HepG2 (cell line): ENCODE results near the gene HS6ST2. TPM values are rescaled to one million over a fixed set of nuclear protein-coding genes. Genes with fewer than 3 reads are reported as not detected.

Source experiments
- ATAC-seq: fragments of 200-7000 bp; cut with Tn5 transposase; 3 replicates; pipeline ENCODE4 v1.9.1; 2020; ENCODE audit warnings: mild to moderate bottlenecking, moderate library complexity
- BruUV-seq: library from RNA; stranded (reverse); fragments of 400-500 nt; replicated peaks from 2 replicates; lab custom pipeline; 2021; lab: Mats Ljungman, UMichigan
- CTCF ChIA-PET: fragments of 300-600 bp; formaldehyde crosslinking; extraction: SDS; loops from one replicate; lab custom pipeline; 2021; ENCODE audit warnings: low total read pairs, inconsistent platforms, low intra/inter-chr PET ratio; lab: Yijun Ruan, JAX
- POLR2A ChIA-PET: fragments of 350-600 bp; sonication (Branson Sonifier 250); formaldehyde crosslinking; loops from one replicate; lab custom pipeline; 2020; ENCODE audit warnings: antibody characterized with exemption, inconsistent platforms; lab: Yijun Ruan, JAX
- DNase-seq: peaks from one replicate; pipeline ENCODE4 v3.0.0-alpha.2; 2015; ENCODE audit warnings: low spot score
- FAIRE-seq: peaks from 3 replicates; lab custom pipeline; 2011; peaks lifted over from hg19 to GRCh38; lab: Jason Lieb, UNC
- H2AFZ ChIP-seq: one replicate; pipeline ENCODE4 v1.6.1; 2011; ENCODE audit warnings: low read length, inconsistent platforms
- H3K27ac ChIP-seq: fragments of 300-600 bp; 3 replicates; pipeline ENCODE4 v1.8.0; 2011; ENCODE audit warnings: mixed run types, mild to moderate bottlenecking, mixed read lengths, low read length, inconsistent platforms; ENCODE audit not compliant: insufficient read depth; ENCODE audit errors: extremely low read length
- H3K27me3 ChIP-seq, 2 experiments: fragments of 200-600 bp in 1 of 2; 2 replicates in 1 of 2; 3 replicates in 1 of 2; pipeline versions ENCODE4 v1.6.0 to v1.8.0; 2011; ENCODE audit warnings: low read length in 2 of 2, mild to moderate bottlenecking in 2 of 2, moderate library complexity in 2 of 2, inconsistent platforms in 1 of 2; ENCODE audit not compliant: insufficient read depth in 2 of 2, control insufficient read depth in 1 of 2
- H3K36me3 ChIP-seq, 2 experiments: fragments of 200-600 bp in 1 of 2; replicated peaks in 1 of 2; 2 replicates in 1 of 2; 3 replicates in 1 of 2; pipeline versions ENCODE4 v1.5.1 to v1.8.0; 2011; ENCODE audit warnings: low read length in 2 of 2, inconsistent platforms in 1 of 2; ENCODE audit not compliant: insufficient read depth in 2 of 2, control insufficient read depth in 1 of 2
- H3K4me1 ChIP-seq: 2 replicates; pipeline ENCODE4 v1.5.1; 2012; ENCODE audit warnings: low read length, inconsistent platforms; ENCODE audit not compliant: insufficient read depth
- H3K4me2 ChIP-seq: 2 replicates; pipeline ENCODE4 v1.6.0; 2011; ENCODE audit warnings: low read depth, low read length, inconsistent platforms
- H3K4me3 ChIP-seq, 3 experiments: fragments of 200-600 bp in 1 of 3; sonication (generic), shearing (Covaris generic) in 1 of 3; replicated peaks in 1 of 3; 2 replicates each; pipeline ENCODE4 v1.5.1; 2011 to 2016; ENCODE audit warnings: low read length in 3 of 3, inconsistent platforms in 2 of 3, low read depth in 2 of 3, mild to moderate bottlenecking in 2 of 3, control low read depth in 1 of 3, mixed read lengths in 1 of 3; ENCODE audit not compliant: insufficient read depth in 1 of 3
- H3K79me2 ChIP-seq: one replicate; pipeline ENCODE4 v1.6.1; 2011; ENCODE audit warnings: low read length, inconsistent platforms; ENCODE audit not compliant: insufficient read depth
- H3K9ac ChIP-seq: 2 replicates; pipeline ENCODE4 v1.6.0; 2011; ENCODE audit warnings: mild to moderate bottlenecking, low read depth, low read length, inconsistent platforms; ENCODE audit not compliant: insufficient read depth
- H3K9me3 ChIP-seq: 2 replicates; pipeline ENCODE4 v1.5.1; 2012; ENCODE audit warnings: mild to moderate bottlenecking, low read length
- H4K20me1 ChIP-seq: 2 replicates; pipeline ENCODE4 v1.6.0; 2011; ENCODE audit warnings: inconsistent platforms, mild to moderate bottlenecking, low read length, moderate library complexity; ENCODE audit not compliant: insufficient read depth
- CREM ChIP-seq, 2 experiments: sonication (generic) in 1 of 2; formaldehyde crosslinking in 1 of 2; IDR thresholded peaks; 2 replicates each; pipeline versions ENCODE4 v1.4.0 to v1.6.1; 2016 to 2020; ENCODE audit warnings: antibody characterized with exemption in 1 of 2, mild to moderate bottlenecking in 1 of 2, missing genetic modification reagents in 1 of 2
- DDIT3 ChIP-seq: sonication (generic); formaldehyde crosslinking; IDR thresholded peaks from 2 replicates; pipeline ENCODE4 v1.4.0; 2020; ENCODE audit warnings: mild to moderate bottlenecking, missing genetic modification reagents
- ESRRA ChIP-seq: sonication (generic); formaldehyde crosslinking; IDR thresholded peaks from 2 replicates; pipeline ENCODE4 v1.5.1; 2020; ENCODE audit warnings: mild to moderate bottlenecking, low read depth, missing genetic modification reagents
- HMGXB4 ChIP-seq, 2 experiments: sonication (generic) in 1 of 2; formaldehyde crosslinking in 1 of 2; IDR thresholded peaks; 2 replicates each; pipeline versions ENCODE4 v1.4.0 to v1.6.1; 2018 to 2020; ENCODE audit warnings: missing genetic modification reagents in 2 of 2, borderline replicate concordance in 1 of 2, low read depth in 1 of 2, mild to moderate bottlenecking in 1 of 2, missing biosample characterization in 1 of 2
- KAT7 ChIP-seq: IDR thresholded peaks from 2 replicates; pipeline ENCODE4 v1.6.1; 2018; ENCODE audit warnings: borderline replicate concordance, missing compliant biosample characterization
- LBX2 ChIP-seq: sonication (generic); formaldehyde crosslinking; IDR thresholded peaks from 2 replicates; pipeline ENCODE4 v1.5.0; 2020; ENCODE audit warnings: missing genetic modification reagents, mild to moderate bottlenecking, borderline replicate concordance
- LRRFIP1 ChIP-seq: sonication (generic); formaldehyde crosslinking; conservative IDR thresholded peaks from 2 replicates; pipeline ENCODE4 v1.4.0; 2020; ENCODE audit warnings: missing genetic modification reagents
- PATZ1 ChIP-seq: sonication (generic); formaldehyde crosslinking; IDR thresholded peaks from 2 replicates; pipeline ENCODE4 v1.4.0; 2020; ENCODE audit warnings: missing genetic modification reagents
- PHF21A ChIP-seq: sonication (generic); formaldehyde crosslinking; IDR thresholded peaks from 2 replicates; pipeline ENCODE4 v1.5.0; 2020; ENCODE audit warnings: mild to moderate bottlenecking, missing genetic modification reagents
- SMARCC2 ChIP-seq: fragments of 450-650 bp; IDR thresholded peaks from 2 replicates; pipeline ENCODE4 v1.6.1; 2017; ENCODE audit warnings: antibody characterized with exemption, mild to moderate bottlenecking
- SRSF9 ChIP-seq: fragments of 200-400 bp; formaldehyde crosslinking; IDR thresholded peaks from 2 replicates; pipeline ENCODE4 v1.6.1; 2018; ENCODE audit warnings: borderline replicate concordance, mild to moderate bottlenecking, low read depth, low read length; ENCODE audit not compliant: insufficient read depth, poor library complexity, severe bottlenecking
- TERF1 ChIP-seq: sonication (generic); formaldehyde crosslinking; IDR thresholded peaks from 2 replicates; pipeline ENCODE4 v1.8.0; 2022; ENCODE audit warnings: mild to moderate bottlenecking, missing genetic modification reagents, moderate library complexity
- ZNF234 ChIP-seq: sonication (generic); formaldehyde crosslinking; conservative IDR thresholded peaks from 2 replicates; pipeline ENCODE4 v1.5.1; 2020; ENCODE audit warnings: mild to moderate bottlenecking, missing genetic modification reagents
- WGBS: methylation state at CpG from one replicate; pipeline ENCODE4 v1.1.6; 2017; ENCODE audit warnings: low lambda C conversion rate; 5-methylcytosine and 5-hydroxymethylcytosine counted together
- in situ Hi-C: cut with HindIII; loops from 2 replicates; pipeline ENCODE4 v1.10.0; 2017; ENCODE audit warnings: low pct_unique_long_range_greater_than_20kb; ENCODE audit not compliant: extremely low pct_ligation_motif_present
- intact Hi-C: fragments of 100-400 bp; cut with micrococcal nuclease; formaldehyde crosslinking; loops from one replicate; pipeline ENCODE4 v1.10.0; 2022; ENCODE audit not compliant: unreplicated experiment
- polyA plus RNA-seq, 8 experiments: library from polyadenylated mRNA; depleted of rRNA in 3 of 8; stranded (reverse) in 7 of 8; unstranded in 1 of 8; fragments of >200 nt; fragmentation: Illumina TruSeq in 4 of 8; extraction: Trizol in 4 of 8; gene quantifications; 2 replicates each; pipeline versions ENCODE4 v1.2.1 to v1.2.3, GENCODE V29; 2011 to 2016; ENCODE audit warnings: low read depth in 4 of 8, missing spikeins in 1 of 8, mixed read lengths in 1 of 8; ENCODE audit not compliant: insufficient read depth in 1 of 8
- total RNA-seq, 5 experiments: library from RNA; depleted of rRNA; stranded (reverse); fragments of >200 nt; fragmentation: Illumina TruSeq; extraction: Trizol; gene quantifications; 2 replicates each; pipeline ENCODE4 v1.2.3, GENCODE V29; 2016; ENCODE audit warnings: low read depth in 1 of 5

The HS6ST2 gene
- total and polyA plus RNA-seq, 2 of the 13 experiments (the other 11 are each of a cell fraction or from before 2014, with no cell fraction given), result 0.05 TPM; not detected in 1

- ChIA-PET POLR2A (no interaction called here), CTCF (no interaction called here)
- Histone ChIP-seq H3K79me2 (no peaks in the 10 kb centered on the region), H3K4me1 (no peaks in the 10 kb centered on the region), H3K9ac (no peak overlapping the region), H3K36me3 (no peaks in the 10 kb centered on the region), H3K4me2 (no peak overlapping the region), H3K4me3 (no peak overlapping the region), H3K27me3 (no peaks in the 10 kb centered on the region), H3K9me3 (no peaks in the 10 kb centered on the region), H3K27ac (no peak overlapping the region), H2AFZ (no peak overlapping the region), H4K20me1 (no peaks in the 10 kb centered on the region)
- WGBS, result no CpG with 5 or more reads among the region's 1 CpG
- no peak for ATAC-seq
- in situ Hi-C loops, result loop anchor here (10.0 kb wide), 1 partner anchor 790 kb away; no protein-coding TSS in a partner anchor
- no peak for FAIRE-seq
- DNase-seq, result no peak
- intact Hi-C loops, result loop anchor here (5.0 kb wide), 1 partner anchor 407 kb away; no protein-coding TSS in a partner anchor
- BruUV-seq, result no TSS peak
- TF ChIP-seq KAT7, result no peak
- TF ChIP-seq ZNF234 (CRISPR knock-in tag), result no peak
- no peak for TF ChIP-seq SMARCC2
- TF ChIP-seq CREM (IDR thresholded peaks at IDR 0.05), result no peak
- no peak for TF ChIP-seq CREM (CRISPR knock-in tag; IDR thresholded peaks at IDR 0.05)
- TF ChIP-seq TERF1 (CRISPR knock-in tag), result no peak
- no peak for TF ChIP-seq ESRRA (CRISPR knock-in tag)
- no peak for TF ChIP-seq PATZ1 (CRISPR knock-in tag)
- no peak for TF ChIP-seq LRRFIP1 (CRISPR knock-in tag)
- TF ChIP-seq SRSF9, result no peak
- TF ChIP-seq PHF21A (CRISPR knock-in tag), result no peak
- no peak for TF ChIP-seq LBX2 (CRISPR knock-in tag)
- no peak for TF ChIP-seq HMGXB4 (CRISPR knock-in tag; IDR thresholded peaks at IDR 0.05; ENCODE audit: borderline replicate concordance in 1 of 2, low read depth in 1 of 2)
- TF ChIP-seq DDIT3 (CRISPR knock-in tag), result no peak
Observed at GRCh38 chrX:132634521-132634920, 323.9 kb downstream of the HS6ST2 start.
